ENCODE measurements around the gene RPL12.

Gene RPL12

DNA sequence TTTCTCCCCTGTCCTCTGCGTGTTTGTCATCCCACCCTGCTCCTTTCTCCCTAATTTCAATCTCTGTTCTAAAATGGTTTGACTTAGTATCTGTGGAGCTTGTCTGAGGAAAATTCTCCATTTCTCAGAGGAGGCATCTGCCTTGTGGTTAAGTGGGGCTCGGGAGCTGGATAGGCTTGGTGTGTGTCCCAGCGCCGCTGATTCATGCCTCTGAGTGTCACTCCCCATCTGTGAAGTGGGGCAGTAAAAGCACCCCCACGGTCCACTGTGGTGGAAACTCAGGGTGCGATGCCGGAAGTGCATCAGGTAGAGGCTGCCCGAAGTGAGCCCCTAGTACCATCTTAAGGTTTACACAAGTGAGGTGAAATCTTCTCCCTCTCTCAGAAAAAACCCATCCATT, 37.7 kb upstream of the RPL12 start:
- no peak for DNase-seq (ENCODE audit: low spot score)
- TF ChIP-seq, protein P1, sequence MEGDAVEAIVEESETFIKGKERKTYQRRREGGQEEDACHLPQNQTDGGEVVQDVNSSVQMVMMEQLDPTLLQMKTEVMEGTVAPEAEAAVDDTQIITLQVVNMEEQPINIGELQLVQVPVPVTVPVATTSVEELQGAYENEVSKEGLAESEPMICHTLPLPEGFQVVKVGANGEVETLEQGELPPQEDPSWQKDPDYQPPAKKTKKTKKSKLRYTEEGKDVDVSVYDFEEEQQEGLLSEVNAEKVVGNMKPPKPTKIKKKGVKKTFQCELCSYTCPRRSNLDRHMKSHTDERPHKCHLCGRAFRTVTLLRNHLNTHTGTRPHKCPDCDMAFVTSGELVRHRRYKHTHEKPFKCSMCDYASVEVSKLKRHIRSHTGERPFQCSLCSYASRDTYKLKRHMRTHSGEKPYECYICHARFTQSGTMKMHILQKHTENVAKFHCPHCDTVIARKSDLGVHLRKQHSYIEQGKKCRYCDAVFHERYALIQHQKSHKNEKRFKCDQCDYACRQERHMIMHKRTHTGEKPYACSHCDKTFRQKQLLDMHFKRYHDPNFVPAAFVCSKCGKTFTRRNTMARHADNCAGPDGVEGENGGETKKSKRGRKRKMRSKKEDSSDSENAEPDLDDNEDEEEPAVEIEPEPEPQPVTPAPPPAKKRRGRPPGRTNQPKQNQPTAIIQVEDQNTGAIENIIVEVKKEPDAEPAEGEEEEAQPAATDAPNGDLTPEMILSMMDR (IDR thresholded peaks at IDR 0.05; ENCODE audit: extremely low read depth, missing control alignments): no peak

DNA sequence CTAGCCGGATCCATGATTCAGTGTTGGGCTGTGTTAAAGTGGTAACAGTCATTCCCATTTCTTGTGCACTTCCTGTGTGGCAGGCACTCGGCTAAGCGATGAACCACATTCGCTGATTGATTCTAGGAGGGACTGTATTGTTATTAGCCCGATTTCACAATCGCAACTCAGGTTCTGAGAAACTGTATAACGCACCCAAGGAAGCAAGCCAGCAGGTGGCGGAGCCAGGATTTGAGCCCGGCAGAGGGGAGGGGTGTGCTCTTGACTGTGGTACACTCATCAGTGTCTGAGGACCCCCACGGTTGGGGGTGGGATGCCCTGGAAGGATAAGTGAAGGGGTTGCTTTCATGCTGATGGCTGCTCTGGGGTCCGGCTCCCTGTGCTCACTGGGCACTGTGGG, 34.8 kb upstream of the RPL12 start:
- DNase-seq (ENCODE audit: low spot score): no peak
- TF ChIP-seq, protein P1 (IDR thresholded peaks at IDR 0.05; ENCODE audit: extremely low read depth, missing control alignments): no peak

DNA sequence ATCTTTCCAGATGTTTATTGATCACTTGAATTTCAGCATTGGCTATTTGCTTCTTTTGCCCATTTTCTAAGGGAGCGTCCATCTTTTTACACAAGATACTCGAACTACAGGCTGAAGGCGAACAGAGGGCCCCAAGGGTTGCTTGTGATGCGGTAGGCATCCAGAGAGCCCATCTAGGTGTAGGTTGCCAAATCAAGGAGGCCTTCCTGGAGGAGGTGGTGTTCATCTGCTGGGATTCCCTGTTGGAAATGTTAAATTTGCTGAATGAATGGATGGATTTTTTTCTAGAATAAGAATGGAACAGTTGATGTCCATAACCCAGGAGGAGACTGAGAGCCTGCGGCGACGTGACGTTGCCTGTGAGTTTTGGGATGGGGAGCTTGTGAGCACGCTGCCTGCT, 31.5 kb upstream of the RPL12 start:
- TF ChIP-seq, protein P1 (IDR thresholded peaks at IDR 0.05; ENCODE audit: extremely low read depth, missing control alignments): no peak
- no peak for DNase-seq (ENCODE audit: low spot score)

DNA sequence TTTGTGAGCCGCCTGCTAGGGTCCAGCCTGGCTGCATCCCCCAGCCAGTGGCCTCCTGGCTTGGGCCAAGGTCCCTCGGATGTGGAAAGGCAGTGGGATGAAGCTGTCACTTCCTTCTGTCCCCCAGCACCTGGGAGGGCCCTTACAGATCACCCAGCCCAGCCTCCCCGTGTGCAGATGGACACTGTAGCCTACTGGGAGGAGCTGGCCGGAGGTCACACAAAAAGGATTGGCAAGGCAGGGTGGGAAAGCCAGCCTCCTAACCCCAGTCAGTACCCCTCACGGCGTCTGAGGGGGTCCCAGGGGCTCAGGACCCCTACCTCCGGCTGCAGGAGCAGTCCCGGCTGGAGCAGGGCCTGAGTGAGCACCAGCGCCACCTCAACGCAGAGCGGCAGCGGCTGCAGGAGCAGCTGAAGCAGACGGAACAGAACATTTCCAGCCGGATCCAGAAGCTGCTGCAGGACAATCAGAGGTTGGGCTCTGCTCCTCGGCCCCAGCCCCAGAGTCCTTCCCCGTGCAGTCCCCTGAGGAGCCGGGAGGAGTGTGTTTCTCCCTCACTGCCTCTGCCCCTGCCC, 28.4 kb upstream of the RPL12 start:
- TF ChIP-seq, protein P1 (IDR thresholded peaks at IDR 0.05; ENCODE audit: extremely low read depth, missing control alignments): no peak
- DNase-seq (ENCODE audit: low spot score): no peak

DNA sequence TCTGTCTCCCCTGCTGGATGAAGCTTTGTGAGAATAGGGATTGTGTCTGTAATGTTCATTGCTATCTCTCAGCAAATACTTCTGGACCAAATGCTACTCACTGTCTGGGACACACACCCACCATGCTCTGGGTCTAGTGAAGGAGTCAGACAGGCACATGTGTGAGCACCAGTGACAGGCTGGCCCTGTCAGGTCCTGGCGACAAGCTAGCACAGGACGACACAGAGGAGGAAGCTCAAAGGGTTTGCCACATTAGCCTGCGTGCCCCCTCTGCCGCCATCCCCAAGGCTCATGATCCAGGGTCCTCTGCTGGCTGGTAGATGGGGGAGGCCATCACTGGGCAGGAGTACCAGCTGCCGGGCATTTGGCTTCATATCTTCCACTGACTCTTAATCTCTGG, 23.4 kb upstream of the RPL12 start:
- TF ChIP-seq, protein P1 (IDR thresholded peaks at IDR 0.05; ENCODE audit: extremely low read depth, missing control alignments): no peak
- no peak for DNase-seq (ENCODE audit: low spot score)

DNA sequence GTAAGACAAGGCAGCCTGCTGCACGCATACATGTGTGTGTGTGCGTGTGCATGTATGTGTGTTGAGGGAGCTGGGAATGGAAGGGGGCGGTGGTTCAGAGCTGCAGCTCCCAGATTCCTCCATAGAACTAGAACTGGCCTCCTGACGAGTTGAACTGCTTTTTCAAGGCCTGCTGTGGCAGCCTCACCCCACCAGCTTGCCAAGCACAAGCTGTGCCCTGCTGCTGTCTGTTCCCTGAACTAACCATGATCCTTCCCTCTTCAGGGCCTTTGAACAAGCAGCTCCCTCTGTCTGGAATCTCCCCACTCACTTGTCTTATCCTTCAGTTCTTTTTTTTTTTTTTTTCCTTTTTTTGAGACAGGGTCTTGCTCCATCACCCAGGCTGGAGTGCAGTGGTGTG, 22.7 kb upstream of the RPL12 start:
- no peak for DNase-seq (ENCODE audit: low spot score)
- TF ChIP-seq, protein P1 (IDR thresholded peaks at IDR 0.05; ENCODE audit: extremely low read depth, missing control alignments): no peak

DNA sequence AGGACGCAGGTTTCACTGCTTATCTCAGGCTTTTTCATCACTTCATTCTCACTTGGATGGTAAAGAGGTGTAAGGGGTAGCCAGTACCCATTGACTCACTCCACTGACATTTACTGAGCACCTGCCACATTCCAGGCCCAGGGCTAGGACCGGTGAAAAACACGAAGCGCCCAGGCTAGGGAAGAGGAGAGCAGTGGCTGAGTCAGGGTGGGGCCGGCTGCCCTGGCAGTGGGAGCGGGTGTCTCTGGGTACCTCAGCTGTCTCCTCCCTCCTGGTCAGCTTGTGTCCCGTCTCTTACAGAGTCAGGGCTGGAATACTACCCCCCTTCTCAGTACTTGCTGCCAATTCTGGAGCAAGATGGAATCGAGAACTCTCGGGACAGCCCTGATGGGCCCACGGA, 22.3 kb upstream of the RPL12 start:
- DNase-seq (ENCODE audit: low spot score): no peak
- TF ChIP-seq, protein P1 (IDR thresholded peaks at IDR 0.05; ENCODE audit: extremely low read depth, missing control alignments): no peak
